ENCODE results near the gene VSIG10.
A peak's percentile ranks its signal among the peaks of the same experiment; 100 is the strongest.

Gene VSIG10

GRCh38 chr12:118126119-118126757, 22.4 kb upstream of the VSIG10 start:
- Mint-ChIP-seq H3K36me3 (ENCODE audit: insufficient read depth) (no peaks in the 10 kb centered on the region), H3K27ac (no peak overlapping the region), H3K4me1 (ENCODE audit: low read depth in 2 of 2) (no peaks in the 10 kb centered on the region), H3K4me3 (no peak overlapping the region), H3K9me3 (no peaks in the 10 kb centered on the region), H3K27me3 (no peaks in the 10 kb centered on the region)
- ATAC-seq (replicated peaks) (no peak), DNase-seq (no peak)

- no peaks in the 10 kb centered on the region for H3K27me3 Mint-ChIP-seq
- DNase-seq (no peak), ATAC-seq (replicated peaks) (no peak)
- no peaks in the 10 kb centered on the region for H3K9me3 Mint-ChIP-seq
- H3K4me1 Mint-ChIP-seq (ENCODE audit: low read depth in 2 of 2) = peaks cover 0 to 3% of the 10 kb centered on the region in 2 donors
- H3K36me3 Mint-ChIP-seq (ENCODE audit: insufficient read depth) = no peaks in the 10 kb centered on the region
- H3K27ac Mint-ChIP-seq = no peak overlapping the region
- no peak overlapping the region for H3K4me3 Mint-ChIP-seq
These were observed 21.9 kb upstream of the VSIG10 start for GRCh38 chr12:118125743-118126118.

- H3K4me1 Mint-ChIP-seq (ENCODE audit: low read depth in 2 of 2) = peaks cover 4 to 9% of the 10 kb centered on the region in 2 donors
- H3K9me3 Mint-ChIP-seq = no peaks in the 10 kb centered on the region
- DNase-seq (no peak), ATAC-seq (replicated peaks) (no peak)
- no peaks in the 10 kb centered on the region for H3K27me3 Mint-ChIP-seq
- no peak overlapping the region for H3K4me3 Mint-ChIP-seq
- H3K27ac Mint-ChIP-seq = peak overlapping the region in 1 of 2 donors; percentile 35
- no peaks in the 10 kb centered on the region for H3K36me3 Mint-ChIP-seq (ENCODE audit: insufficient read depth)
These were observed 20.6 kb upstream of the VSIG10 start for GRCh38 chr12:118124333-118124874.

GRCh38 chr12:118122264-118122663, 18.5 kb upstream of the VSIG10 start:
- Mint-ChIP-seq H3K27me3 (no peaks in the 10 kb centered on the region), H3K36me3 (ENCODE audit: insufficient read depth) (no peaks in the 10 kb centered on the region), H3K27ac (no peak overlapping the region), H3K9me3 (no peaks in the 10 kb centered on the region), H3K4me1 (ENCODE audit: low read depth in 2 of 2) (peaks cover 4 to 9% of the 10 kb centered on the region in 2 donors), H3K4me3 (no peak overlapping the region)
- no peak for ATAC-seq (replicated peaks)
- no peak for DNase-seq

GRCh38 chr12:118120579-118121363, 17.0 kb upstream of the VSIG10 start:
- H3K4me1 Mint-ChIP-seq (ENCODE audit: low read depth in 2 of 2) = peaks cover 4 to 9% of the 10 kb centered on the region in 2 donors
- DNase-seq = peak; percentile 50 to 60 (median 53)

GRCh38 chr12:118119449-118119879, 15.7 kb upstream of the VSIG10 start:
- peak overlapping the region in 1 of 2 donors; percentile 72 for H3K27ac Mint-ChIP-seq
- ATAC-seq (replicated peaks) = no peak
- DNase-seq = no peak
- H3K4me3 Mint-ChIP-seq = no peak overlapping the region
- no peaks in the 10 kb centered on the region for H3K27me3 Mint-ChIP-seq
- H3K9me3 Mint-ChIP-seq = no peaks in the 10 kb centered on the region
- peaks cover 4 to 9% of the 10 kb centered on the region in 2 donors for H3K4me1 Mint-ChIP-seq (ENCODE audit: low read depth in 2 of 2)
- no peaks in the 10 kb centered on the region for H3K36me3 Mint-ChIP-seq (ENCODE audit: insufficient read depth)

More at GRCh38 chr12:118120579-118121363, 17.0 kb upstream of the VSIG10 start:
- ATAC-seq (replicated peaks) = peak; percentile 85
- Mint-ChIP-seq H3K27ac (peak overlapping the region; percentile 72 to 90), H3K27me3 (no peaks in the 10 kb centered on the region), H3K9me3 (no peaks in the 10 kb centered on the region), H3K36me3 (ENCODE audit: insufficient read depth) (no peaks in the 10 kb centered on the region), H3K4me3 (no peak overlapping the region)

- no peak for DNase-seq
- H3K36me3 Mint-ChIP-seq (ENCODE audit: insufficient read depth) = peaks cover 8% of the 10 kb centered on the region
These were observed 5.3 kb upstream of the VSIG10 start for GRCh38 chr12:118109088-118109487.

GRCh38 chr12:118107694-118108093, 3.9 kb upstream of the VSIG10 start:
- peaks cover 6 to 10% of the 10 kb centered on the region in 2 donors for H3K4me1 Mint-ChIP-seq (ENCODE audit: low read depth in 2 of 2)
- no peak overlapping the region for H3K27ac Mint-ChIP-seq
- ATAC-seq (replicated peaks) (no peak), DNase-seq (no peak)
- H3K9me3 Mint-ChIP-seq = no peaks in the 10 kb centered on the region
- H3K4me3 Mint-ChIP-seq = no peak overlapping the region
- H3K36me3 Mint-ChIP-seq (ENCODE audit: insufficient read depth) = peaks cover 5% of the 10 kb centered on the region
- peaks cover 11 to 14% of the 10 kb centered on the region in 2 donors for H3K27me3 Mint-ChIP-seq

More at GRCh38 chr12:118109088-118109487, 5.3 kb upstream of the VSIG10 start:
- Mint-ChIP-seq H3K27me3 (peaks cover 6 to 8% of the 10 kb centered on the region in 2 donors), H3K27ac (no peak overlapping the region), H3K4me1 (ENCODE audit: low read depth in 2 of 2) (peaks cover 3 to 5% of the 10 kb centered on the region in 2 donors), H3K9me3 (no peaks in the 10 kb centered on the region), H3K4me3 (no peak overlapping the region)
- no peak for ATAC-seq (replicated peaks)

- no peaks in the 10 kb centered on the region for H3K9me3 Mint-ChIP-seq
- peaks cover 5% of the 10 kb centered on the region for H3K36me3 Mint-ChIP-seq (ENCODE audit: insufficient read depth)
- peaks cover 6 to 10% of the 10 kb centered on the region in 2 donors for H3K4me1 Mint-ChIP-seq (ENCODE audit: low read depth in 2 of 2)
- H3K27me3 Mint-ChIP-seq = peaks cover 13 to 21% of the 10 kb centered on the region in 2 donors
- DNase-seq (no peak), ATAC-seq (replicated peaks) (no peak)
- H3K4me3 Mint-ChIP-seq = no peak overlapping the region
- no peak overlapping the region for H3K27ac Mint-ChIP-seq
These were observed 3.2 kb upstream of the VSIG10 start for GRCh38 chr12:118107011-118107410.

GRCh38 chr12:118103201-118103600, 610 bp downstream of the VSIG10 start:
- peak; percentile 14 for ATAC-seq (replicated peaks)
- H3K27ac Mint-ChIP-seq = peak overlapping the region in 1 of 2 donors; percentile 29
- H3K4me1 Mint-ChIP-seq (ENCODE audit: low read depth in 2 of 2) = peaks cover 6 to 10% of the 10 kb centered on the region in 2 donors
- DNase-seq = peak in 1 of 3 experiments; percentile 1
- peaks cover 23 to 25% of the 10 kb centered on the region in 2 donors for H3K27me3 Mint-ChIP-seq
- H3K36me3 Mint-ChIP-seq (ENCODE audit: insufficient read depth) = peaks cover 5% of the 10 kb centered on the region
- H3K9me3 Mint-ChIP-seq = no peaks in the 10 kb centered on the region
- peak overlapping the region; percentile 79 to 81 for H3K4me3 Mint-ChIP-seq

GRCh38 chr12:118102609-118103008, 1.2 kb downstream of the VSIG10 start:
- no peaks in the 10 kb centered on the region for H3K9me3 Mint-ChIP-seq
- H3K27ac Mint-ChIP-seq = peak overlapping the region in 1 of 2 donors; percentile 29
- no peak for DNase-seq
- H3K4me1 Mint-ChIP-seq (ENCODE audit: low read depth in 2 of 2) = peaks cover 6 to 10% of the 10 kb centered on the region in 2 donors
- peaks cover 5% of the 10 kb centered on the region for H3K36me3 Mint-ChIP-seq (ENCODE audit: insufficient read depth)
- peaks cover 23 to 25% of the 10 kb centered on the region in 2 donors for H3K27me3 Mint-ChIP-seq
- peak overlapping the region; percentile 79 to 81 for H3K4me3 Mint-ChIP-seq
- ATAC-seq (replicated peaks) = no peak

- peaks cover 4% of the 10 kb centered on the region for H3K36me3 Mint-ChIP-seq (ENCODE audit: insufficient read depth)
- no peaks in the 10 kb centered on the region for H3K9me3 Mint-ChIP-seq
- H3K4me1 Mint-ChIP-seq (ENCODE audit: low read depth in 2 of 2) = peaks cover 6 to 10% of the 10 kb centered on the region in 2 donors
- H3K27ac Mint-ChIP-seq = peak overlapping the region in 1 of 2 donors; percentile 41
- DNase-seq (no peak), ATAC-seq (replicated peaks) (no peak)
- peaks cover 23 to 25% of the 10 kb centered on the region in 2 donors for H3K27me3 Mint-ChIP-seq
- H3K4me3 Mint-ChIP-seq = no peak overlapping the region
These were observed 1.7 kb downstream of the VSIG10 start for GRCh38 chr12:118102070-118102469.

- H3K27ac Mint-ChIP-seq = no peak overlapping the region
- DNase-seq (no peak), ATAC-seq (replicated peaks) (no peak)
- no peaks in the 10 kb centered on the region for H3K9me3 Mint-ChIP-seq
- H3K4me1 Mint-ChIP-seq (ENCODE audit: low read depth in 2 of 2) = peaks cover 6 to 10% of the 10 kb centered on the region in 2 donors
- H3K36me3 Mint-ChIP-seq (ENCODE audit: insufficient read depth) = no peaks in the 10 kb centered on the region
- peaks cover 23 to 25% of the 10 kb centered on the region in 2 donors for H3K27me3 Mint-ChIP-seq
- H3K4me3 Mint-ChIP-seq = no peak overlapping the region
These were observed 2.8 kb downstream of the VSIG10 start for GRCh38 chr12:118101051-118101450.
